GM08714 (cell line): ENCODE measurements around the gene FEV.

Experiments
- H3K4me3 ChIP-seq: fragments of 200-500 bp; sonication (Bioruptor generic); 2 replicates; pipeline ENCODE4 v1.5.1; 2014; ENCODE audit warnings: mild to moderate bottlenecking, low read length, inconsistent platforms
- ZNF274 ChIP-seq: IDR thresholded peaks from 2 replicates; pipeline ENCODE4 v1.6.1; 2012; ENCODE audit warnings: mild to moderate bottlenecking, low read depth, low read length

Gene FEV

DNA sequence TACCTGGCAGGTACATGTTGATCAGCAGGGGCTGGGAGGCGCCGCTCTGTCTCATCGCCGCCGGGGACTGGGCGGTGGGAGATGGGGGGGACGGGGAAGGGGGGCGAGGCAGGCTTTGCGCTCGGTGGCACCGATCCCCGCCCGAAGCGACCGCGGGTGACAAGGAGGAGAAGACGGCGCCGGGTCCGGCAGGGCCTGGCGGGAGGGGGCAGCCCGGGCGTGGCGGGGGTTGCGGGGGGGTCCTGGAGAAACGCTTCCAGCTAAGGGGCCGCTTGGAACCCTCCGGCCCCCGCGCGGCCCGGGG, at the start of gene FEV:
Gene FEV, minus strand, starts transcription at position 164 of the 304 bp plus-strand sequence. Its CDS starts 109 bp downstream, at position 55.
- no peak for TF ChIP-seq ZNF274
- no peak within 1 kb of the TSS for H3K4me3 ChIP-seq

DNA sequence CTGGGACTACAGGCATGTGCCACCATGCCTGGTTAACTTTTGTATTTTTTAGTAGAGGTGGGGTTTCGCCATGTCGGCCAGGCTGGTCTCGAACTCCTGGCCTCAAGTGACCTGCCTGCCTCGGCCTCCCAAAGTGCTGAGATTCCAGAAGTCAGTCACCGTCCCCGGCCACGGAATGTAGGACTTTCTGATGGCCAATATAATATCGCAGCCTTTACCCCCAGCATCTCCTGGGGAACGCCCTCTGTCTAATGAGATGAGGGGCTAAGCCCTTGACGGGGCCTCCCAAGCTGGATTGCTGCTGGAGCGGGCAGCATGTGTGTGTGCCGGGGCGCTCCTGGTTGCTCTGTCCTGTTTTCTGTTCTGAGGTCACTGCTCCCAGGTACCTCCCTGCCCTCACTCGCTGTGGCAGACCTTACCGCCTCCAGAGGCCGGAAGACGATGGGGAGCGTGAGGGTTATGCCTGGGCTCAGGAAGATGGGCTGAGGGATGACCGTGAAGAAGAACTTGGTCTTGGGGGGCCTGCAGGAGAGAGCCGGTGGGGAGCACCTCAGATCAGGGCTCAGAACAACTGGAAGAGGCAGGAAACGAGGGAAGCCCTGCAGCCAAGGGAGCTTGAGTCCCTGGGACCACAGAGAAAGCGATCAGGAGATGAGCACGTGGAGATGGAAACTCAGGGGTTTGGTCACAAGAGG, 47.2 kb upstream of the FEV start:
- TF ChIP-seq ZNF274 = no peak

DNA sequence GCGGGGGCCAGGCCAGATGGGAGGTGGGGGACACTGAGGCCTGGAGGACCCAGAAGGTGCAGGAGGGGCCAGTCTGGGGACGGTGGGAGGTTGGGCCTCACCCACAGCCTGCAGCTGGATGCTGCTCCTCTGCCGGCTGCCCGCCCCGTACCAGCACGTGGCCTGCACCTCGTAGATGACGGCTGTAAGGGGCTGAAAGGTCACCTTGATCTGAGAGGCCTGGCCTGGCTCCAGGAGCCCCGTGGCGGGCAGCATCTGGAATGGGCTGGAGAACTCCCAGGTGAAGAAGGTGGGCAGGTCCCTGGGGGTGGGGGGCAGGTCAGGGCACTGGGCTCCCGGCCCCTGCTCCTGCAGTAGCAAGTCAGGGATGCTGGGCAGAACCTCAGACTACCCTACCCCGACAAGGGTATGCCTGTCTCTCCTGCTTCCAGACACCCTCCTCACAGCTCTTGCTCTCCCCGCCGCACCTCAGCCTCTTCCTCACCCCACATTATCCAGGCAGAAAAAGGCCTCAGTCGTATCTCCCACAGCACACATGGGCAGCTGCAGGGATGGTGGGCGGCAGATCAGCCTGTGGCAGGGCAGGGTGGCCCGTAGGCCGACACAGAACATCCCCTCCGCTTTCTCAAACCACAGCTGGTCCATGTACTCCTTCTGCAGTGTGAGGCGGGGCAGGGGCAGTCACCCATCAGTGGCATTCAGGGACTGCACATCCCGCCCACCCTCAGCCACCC, 46.2 kb upstream of the FEV start:
- no peak for TF ChIP-seq ZNF274
- H3K4me3 ChIP-seq = no peak overlapping the region

More for the DNA sequence above, 47.2 kb upstream of the FEV start:
- H3K4me3 ChIP-seq = no peak overlapping the region

DNA sequence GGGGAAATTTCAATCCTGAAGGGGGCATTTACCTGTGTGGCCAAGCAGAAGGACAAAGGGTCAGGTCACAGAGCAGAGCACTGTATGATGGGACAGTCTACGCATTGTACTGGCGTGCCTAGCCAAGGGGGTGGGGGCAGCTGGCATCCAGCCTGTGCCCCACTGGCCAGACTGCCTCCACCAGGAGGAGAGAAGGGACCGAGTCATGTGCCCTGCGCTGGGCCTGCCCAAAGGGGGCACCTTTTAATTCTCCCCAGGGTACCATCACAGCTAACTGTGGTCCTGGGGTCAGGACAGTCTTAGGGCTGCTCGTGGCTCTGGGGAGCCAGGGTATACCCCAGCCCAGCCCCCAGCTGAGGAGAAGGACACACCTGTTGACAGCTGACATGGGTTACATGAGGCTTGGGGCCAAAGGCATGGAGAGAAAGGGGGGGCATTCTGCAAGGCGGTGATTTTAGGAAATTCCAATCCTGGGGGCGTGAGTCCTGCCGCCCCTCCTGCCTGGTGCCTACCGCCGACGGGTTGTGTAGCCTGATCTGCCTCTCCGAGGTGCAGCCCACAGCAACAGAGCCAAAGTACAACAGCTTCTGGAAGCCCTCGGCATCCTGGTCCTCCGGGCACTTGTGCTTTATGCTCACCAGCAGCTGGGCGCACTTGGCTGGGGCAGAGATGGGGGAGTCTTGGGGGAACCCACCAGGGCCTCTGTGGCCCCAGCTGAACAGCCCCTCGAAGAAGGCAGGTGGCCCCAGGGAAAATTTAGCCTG, 45.4 kb upstream of the FEV start:
- H3K4me3 ChIP-seq = no peak overlapping the region
- TF ChIP-seq ZNF274 = no peak

DNA sequence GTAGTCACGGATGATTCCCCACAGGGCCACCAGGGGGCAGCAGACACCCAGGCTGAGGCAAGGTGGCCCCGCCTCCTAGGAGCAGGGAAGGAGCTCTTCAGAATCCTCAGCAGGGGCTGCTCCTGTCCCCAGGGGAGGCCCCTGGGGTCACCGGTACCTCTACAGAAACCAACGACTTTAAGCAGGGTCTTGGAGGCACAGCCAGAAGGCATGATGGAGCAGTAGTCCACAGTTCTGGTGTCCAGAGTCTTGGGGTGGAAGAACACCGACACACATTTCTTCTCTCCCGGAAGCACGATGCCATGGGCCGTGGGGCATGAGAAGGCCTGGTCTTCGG, 44.8 kb upstream of the FEV start:
- H3K4me3 ChIP-seq = no peak overlapping the region
- TF ChIP-seq ZNF274 = no peak

DNA sequence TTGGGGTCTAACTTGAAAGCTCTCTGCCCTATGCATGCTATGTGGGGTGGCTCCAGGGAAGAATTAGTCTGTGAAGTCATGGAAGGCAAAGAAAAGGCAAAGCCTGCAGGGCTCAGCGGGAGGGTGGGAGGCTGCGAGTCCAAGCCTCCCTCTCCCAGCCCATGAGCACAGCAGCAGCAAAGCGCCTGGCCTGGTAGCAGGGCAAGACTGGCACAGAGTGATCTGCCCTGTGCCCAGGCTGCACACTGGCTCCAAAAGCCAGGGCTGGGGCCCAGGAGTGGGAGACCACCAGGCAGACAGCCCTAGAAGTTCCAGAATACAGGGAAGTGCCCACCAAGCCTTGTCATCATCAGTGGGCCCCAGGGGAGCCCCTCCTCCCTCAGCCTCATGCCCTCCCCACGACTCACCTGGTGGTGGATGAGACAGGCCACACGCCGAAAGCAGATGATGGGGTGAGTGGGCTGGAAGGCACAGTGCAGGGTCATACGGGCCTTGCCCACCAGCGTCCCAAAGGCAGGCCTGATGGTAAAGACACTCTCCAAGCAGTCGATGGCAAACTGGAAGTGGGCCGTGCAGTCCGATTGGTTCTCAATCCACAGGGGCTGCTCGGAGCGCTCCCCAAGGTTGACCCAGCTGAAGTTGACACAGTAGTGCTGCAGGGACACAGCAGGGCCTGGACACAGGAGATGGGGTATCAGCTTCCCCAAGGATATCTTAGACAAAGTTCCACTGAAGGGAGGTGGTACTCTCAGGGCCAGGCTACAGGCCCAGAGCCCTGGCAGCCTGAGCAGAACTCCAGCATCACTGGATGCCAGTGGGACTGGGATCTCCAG, 44.2 kb upstream of the FEV start:
- no peak overlapping the region for H3K4me3 ChIP-seq
- no peak for TF ChIP-seq ZNF274

DNA sequence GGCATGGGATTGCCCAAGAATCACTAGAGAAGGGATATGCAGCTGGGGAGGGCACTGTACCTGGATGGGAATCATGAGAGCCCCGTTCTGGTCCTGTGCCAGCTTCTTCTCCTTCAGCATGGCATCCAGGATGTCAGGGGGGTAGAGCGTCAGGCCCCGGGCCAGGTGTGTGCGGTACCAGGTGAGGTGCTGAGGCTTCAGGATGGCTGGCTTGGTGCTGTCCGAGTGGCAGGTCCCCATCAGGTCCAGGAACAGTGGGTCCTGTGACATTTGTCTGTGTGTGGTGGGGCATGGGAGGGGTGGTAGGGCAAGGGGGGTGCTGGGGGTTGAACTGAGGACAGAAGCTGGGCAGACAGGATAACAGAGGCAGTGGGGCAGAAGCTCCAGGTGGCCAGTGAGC, 43.2 kb upstream of the FEV start:
- no peak overlapping the region for H3K4me3 ChIP-seq
- TF ChIP-seq ZNF274 = no peak

DNA sequence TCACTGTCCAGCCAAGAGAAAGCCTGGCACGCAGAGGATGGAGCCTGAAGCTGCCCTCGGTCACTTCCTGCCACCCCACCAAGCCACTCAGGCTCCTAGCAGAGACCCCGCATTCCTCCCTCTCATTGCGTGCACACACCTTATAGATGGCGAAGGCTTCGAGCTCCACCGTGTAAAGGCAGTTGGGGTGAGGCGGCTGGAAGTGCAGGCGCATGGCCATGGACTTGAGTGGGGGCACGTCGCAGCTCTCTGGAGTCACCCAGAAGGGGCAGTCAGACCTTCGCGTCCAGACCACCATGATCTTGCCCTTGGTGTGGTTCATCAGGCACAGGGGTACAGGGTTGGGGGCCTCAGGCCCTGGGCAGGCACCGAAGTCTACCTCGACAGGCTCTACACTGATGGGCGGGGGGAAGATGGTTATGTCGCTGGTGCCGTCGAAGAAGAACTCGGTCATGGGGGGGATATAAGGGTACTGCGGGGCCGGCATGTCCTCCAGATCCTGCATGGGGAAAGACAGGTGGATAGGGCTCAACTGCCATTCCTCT, 42.6 kb upstream of the FEV start:
- H3K4me3 ChIP-seq = no peak overlapping the region
- TF ChIP-seq ZNF274 = no peak

DNA sequence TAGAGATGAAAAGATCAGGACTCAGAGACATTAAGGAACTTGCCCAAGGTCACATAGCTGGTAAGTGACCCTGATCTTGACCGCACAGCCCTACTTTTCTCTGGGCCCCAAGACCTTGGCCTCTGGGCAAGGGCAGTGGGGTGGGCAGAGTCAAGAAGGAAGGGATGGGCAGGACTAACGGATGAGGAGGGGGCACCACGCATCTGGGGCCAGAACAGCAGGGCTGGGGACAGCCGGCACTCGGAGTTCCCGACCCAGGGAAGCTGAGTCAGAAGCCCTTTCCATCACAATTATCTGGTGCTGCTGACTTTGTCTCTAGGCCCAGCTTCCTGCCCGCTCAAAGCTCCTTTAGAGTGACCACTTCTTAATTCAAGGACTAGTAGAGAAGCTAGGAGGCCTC, 42.0 kb upstream of the FEV start:
- no peak overlapping the region for H3K4me3 ChIP-seq
- no peak for TF ChIP-seq ZNF274

DNA sequence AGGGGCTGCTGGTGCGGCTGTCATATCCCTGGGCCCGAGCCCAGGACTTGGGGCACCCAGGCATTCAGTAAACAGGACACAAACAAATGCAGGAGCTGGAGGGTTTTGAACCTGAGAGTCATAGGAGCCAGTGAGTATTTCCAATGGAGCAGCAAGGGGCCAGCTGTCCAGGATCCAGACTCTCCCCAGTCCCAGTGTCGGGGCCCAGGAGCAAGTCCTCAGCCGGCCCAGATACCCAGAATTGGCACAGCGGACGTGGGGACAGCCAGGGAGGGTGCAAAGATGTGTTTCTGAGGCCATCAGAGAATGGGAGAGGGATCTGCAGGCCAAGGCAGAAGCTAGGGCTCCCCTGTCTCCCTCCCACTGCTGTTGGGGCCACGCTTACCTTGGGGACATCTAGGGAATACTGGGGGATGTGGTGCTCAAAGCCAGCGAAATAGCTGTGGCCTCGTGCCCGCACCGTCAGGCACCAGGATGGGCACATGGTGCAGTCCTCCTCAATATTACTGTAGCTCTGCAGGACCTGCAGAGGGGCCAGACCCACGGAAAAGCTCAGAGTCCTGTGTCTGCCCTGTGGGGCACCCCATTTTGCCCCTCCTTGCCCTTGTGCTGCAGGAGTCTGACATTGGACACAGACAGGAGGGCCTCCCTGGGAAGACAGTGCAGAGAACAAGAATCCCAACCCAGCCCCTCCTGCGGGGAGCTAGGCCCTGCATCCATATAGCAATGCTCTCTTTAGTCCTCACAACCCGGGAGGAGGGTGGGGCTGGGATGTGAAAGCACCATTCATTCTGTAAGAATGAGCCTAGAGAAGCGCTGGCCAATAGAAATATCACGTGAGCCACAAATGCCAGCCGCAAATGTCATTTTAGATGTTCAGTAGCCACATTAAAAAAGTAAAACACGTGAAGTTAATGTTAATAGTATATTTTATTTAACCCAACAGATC, 40.9 kb upstream of the FEV start:
- TF ChIP-seq ZNF274 = no peak
- H3K4me3 ChIP-seq = no peak overlapping the region

DNA sequence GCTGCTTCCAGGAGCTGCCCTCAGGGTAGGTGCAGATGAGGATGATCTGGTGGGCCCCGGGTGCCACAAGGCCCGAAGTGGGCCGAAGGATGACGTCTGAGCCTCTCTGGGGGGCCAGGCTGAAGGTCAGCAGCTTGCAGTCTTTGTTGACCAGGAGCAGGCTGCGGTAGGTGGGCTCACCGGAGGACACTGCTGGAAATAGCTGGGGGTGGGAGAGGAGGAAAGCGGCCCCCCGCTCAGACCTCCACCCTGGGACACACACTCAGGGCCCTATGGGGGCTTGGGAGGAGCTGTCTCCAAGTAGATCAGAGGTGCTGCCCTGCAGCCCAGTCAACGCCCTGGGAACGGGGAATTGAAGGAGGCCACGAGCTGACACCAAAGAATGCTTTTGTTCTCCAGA, 39.1 kb upstream of the FEV start:
- no peak for TF ChIP-seq ZNF274
- no peak overlapping the region for H3K4me3 ChIP-seq

DNA sequence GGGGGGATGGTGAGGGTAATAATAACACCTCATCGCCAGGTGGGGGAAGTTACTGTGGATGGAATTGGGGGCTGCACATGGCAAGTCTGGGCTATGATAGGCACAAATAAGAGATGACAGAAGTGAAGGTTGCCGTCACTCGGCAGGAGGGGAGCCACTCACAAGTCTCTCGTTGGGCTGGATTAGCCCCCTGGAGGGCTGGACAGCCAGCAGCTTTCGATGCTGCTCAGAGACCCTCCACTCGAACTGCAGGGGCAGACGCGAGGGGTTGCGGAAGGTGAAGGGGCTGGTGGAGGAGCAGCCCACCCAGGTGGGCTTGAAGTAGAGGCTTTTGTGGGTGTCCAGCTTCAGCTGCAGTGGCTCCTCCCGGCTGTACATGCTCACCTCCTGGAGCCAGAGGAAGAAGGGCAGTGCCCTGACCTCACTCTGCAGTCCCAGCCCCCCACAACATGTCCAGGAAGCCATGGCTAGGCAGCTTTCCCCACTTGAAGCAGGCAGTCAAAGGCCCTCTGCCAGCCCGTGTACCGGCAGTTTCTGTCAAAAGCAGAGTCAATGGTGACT, 38.1 kb upstream of the FEV start:
- H3K4me3 ChIP-seq = no peak overlapping the region
- TF ChIP-seq ZNF274 = no peak

DNA sequence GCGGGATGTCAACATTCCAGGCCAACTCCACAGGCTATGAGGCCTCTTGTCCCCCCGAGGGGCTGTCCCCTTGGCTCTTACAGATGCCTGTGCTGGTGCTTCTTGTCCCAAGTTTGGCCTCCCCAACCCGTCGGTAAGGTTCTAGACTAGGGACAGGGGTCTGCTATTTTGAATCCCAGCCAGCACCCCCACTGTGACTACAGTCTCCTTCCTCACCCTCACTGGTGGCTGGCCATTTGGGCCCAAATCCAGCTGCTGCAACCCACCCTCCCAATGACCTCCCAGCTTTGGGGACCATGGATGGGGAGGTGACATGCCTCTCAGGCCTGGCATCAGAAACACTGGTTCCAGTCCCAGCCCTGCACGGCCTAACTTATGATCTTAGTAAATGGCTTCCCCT, 37.6 kb upstream of the FEV start:
- no peak overlapping the region for H3K4me3 ChIP-seq
- no peak for TF ChIP-seq ZNF274
